ENCODE data around the gene EPG5.

Gene EPG5

DNA sequence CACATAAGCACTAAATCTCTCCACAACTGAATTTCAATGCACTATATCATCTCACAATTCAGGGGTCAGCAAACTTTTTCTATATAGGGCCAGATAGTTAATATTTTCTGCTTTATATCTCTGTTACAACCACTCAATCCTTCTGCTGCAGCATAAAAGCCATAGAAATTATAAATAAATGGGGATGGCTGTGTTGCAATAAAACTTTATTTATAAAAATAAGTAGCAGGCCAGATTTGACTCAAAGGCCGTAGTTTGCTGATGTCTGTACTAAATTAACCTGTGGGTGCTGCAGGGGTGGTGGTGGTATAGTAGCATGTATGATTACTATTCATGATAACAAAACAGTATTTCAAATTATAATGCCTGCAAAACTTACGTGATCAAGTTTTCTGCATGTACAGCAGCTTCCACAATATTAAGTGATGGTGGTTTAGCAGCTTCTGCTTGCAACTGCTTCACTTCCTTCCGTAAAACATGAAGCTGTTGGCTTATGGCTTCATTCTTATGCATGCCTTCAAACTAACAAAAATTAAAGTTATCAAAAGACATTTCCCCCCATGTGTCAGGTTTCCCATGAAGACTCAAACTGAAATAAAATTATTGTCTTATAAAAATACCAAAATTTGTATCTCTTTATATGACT, 77.6 kb downstream of the EPG5 start:
- H3K4me3 ChIP-seq = no peak overlapping the region
- H3K9me3 ChIP-seq = no peaks in the 10 kb centered on the region
- H3K4me1 ChIP-seq = peaks cover 6% of the 10 kb centered on the region
- no peaks in the 10 kb centered on the region for H3K36me3 ChIP-seq (replicated peaks)
- no peaks in the 10 kb centered on the region for H3K27me3 ChIP-seq (ENCODE audit: low read depth)
- no peak for DNase-seq (ENCODE audit: low spot score in 2 of 2)
- in situ Hi-C loops (cut with MboI; ENCODE audit: low sequenced_read_pairs) = no loop called here

DNA sequence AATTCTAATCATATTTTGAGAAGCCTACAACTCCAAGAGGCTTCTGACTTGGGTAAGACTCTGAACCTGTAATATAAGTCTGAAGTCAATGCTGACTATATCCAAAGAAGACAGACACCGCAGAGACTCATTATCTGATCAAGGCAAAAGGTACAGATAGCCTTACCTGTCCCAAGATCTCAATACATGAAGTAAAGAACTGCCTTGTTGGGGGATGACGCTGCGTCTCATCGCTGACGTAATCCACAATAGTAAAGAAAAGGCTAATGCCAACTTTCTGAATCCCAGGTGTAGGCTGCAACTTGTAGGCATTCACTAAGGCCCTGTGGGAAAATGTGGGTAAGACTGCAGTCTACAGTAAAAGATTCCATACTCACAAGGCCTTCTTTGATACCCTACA, 79.5 kb downstream of the EPG5 start:
- no peak for DNase-seq (ENCODE audit: low spot score in 2 of 2)
- in situ Hi-C loops (cut with MboI; ENCODE audit: low sequenced_read_pairs) = no loop called here
- Histone ChIP-seq H3K9me3 (no peaks in the 10 kb centered on the region), H3K36me3 (replicated peaks) (no peaks in the 10 kb centered on the region), H3K27me3 (ENCODE audit: low read depth) (no peaks in the 10 kb centered on the region), H3K4me1 (peaks cover 6% of the 10 kb centered on the region), H3K4me3 (no peak overlapping the region)

DNA sequence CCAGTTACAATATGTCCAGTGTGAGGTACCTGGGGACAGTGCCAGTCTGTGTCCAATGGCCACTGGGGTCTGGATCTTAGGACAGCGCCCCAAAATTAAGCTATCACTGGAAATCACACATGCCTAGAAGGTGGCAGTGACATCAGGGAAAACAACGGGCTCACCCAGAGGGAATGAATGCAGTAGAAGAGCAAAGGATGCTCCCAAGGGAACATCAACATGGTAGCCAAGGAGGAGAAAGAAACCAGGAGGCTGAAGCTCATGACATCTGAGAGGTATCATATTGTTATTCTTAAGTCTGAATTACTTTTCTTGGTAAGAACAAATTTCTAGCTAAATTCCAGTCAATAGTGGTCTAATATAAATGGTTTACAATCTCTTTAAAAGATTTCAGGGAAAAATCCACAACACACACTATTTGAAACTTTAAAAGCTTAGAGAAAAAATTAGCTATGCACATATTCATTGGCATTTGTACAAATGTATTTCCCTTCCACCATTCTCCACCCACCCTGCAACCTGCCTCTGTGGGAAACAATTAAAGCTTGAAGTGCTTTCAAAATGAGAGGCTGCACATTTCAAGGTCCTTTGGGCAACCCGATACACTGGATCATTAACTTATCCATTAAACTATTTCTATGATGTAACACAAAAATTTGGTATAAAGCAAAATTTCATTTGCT, 86.1 kb downstream of the EPG5 start:
- peaks cover 11% of the 10 kb centered on the region for H3K4me1 ChIP-seq
- in situ Hi-C loops (cut with MboI; ENCODE audit: low sequenced_read_pairs) = no loop called here
- no peak for DNase-seq (ENCODE audit: low spot score in 2 of 2)
- no peak overlapping the region for H3K4me3 ChIP-seq
- no peaks in the 10 kb centered on the region; the same call in 1 of the 2 replicates for H3K27me3 ChIP-seq (ENCODE audit: low read depth)
- H3K9me3 ChIP-seq = no peaks in the 10 kb centered on the region
- peaks cover 13% of the 10 kb centered on the region for H3K36me3 ChIP-seq (replicated peaks)

DNA sequence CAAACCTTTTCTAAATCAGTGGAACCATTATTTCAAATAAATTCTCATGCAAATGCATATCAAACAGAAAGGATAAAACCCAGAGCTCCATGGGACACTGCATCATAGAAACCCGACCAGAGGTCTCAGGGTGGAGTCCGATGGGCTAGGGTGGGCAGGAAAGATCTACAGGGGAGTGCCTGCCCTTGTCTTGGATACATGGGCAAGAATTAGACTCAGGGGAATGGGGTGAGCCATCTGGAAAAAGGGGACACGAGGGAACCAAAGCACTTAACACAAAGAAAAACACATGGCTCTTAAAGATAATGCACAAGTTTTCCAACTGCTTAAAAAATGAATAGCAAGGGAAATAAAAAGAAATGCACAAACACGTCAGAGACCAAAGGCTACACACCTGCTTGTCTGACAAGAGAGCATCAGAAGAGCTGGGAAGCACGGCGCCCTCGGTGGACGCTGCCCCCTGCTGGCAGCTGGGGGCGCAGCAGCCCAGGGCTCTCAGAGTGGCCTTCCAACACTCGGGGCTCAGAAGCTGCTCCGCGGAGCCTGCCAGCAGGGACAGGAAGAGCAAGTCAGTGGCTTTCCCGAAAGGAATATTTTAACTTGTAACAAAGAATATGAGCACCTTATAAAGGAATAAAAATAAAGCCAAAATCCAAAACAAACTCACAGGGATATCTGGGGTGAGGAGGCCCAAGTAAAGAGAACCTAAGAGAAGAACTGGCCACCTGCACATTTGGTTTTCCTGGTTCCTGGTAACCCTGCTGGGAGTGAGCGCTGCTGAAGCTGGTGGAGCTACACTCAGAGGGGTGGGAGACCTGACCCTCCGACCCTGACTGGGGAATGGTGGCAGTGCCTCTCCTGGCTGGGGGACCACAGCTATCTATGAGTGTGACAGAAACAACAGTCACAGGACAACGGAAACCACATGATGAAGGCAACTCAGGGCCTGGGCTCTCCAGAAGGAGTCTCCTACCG, 87.2 kb downstream of the EPG5 start:
- Histone ChIP-seq H3K36me3 (replicated peaks) (peaks cover 13% of the 10 kb centered on the region), H3K4me3 (no peak overlapping the region), H3K4me1 (peaks cover 5% of the 10 kb centered on the region; the same call in 1 of the 2 replicates), H3K9me3 (no peaks in the 10 kb centered on the region), H3K27me3 (ENCODE audit: low read depth) (no peaks in the 10 kb centered on the region; the same call in 1 of the 2 replicates)
- in situ Hi-C loops (cut with MboI; ENCODE audit: low sequenced_read_pairs) = no loop called here
- DNase-seq (ENCODE audit: low spot score in 2 of 2) = peak; percentile 60 to 76

DNA sequence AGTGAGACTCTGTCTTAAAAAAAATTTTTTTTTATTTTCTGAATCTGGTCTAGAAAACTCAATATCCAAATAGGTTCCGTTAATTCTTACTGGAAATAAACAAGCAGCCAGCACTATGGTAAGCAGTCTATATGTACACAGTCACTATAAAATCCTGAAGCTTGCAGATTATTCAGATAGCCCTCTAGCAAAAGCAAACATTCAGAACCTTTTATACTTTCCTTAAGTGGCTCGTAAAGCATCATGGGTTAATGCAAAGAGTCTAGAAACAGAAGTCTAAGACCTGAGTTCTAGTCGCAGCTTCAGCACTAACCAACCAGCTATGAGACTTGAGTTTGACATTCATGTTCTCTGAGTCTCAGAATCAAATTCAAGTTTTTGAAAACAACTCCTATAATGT, 89.7 kb downstream of the EPG5 start:
- Histone ChIP-seq H3K4me1 (peaks cover 5% of the 10 kb centered on the region; the same call in 1 of the 2 replicates), H3K27me3 (ENCODE audit: low read depth) (no peaks in the 10 kb centered on the region; the same call in 1 of the 2 replicates), H3K36me3 (replicated peaks) (peaks cover 13% of the 10 kb centered on the region), H3K9me3 (no peaks in the 10 kb centered on the region), H3K4me3 (no peak overlapping the region)
- no peak for DNase-seq (ENCODE audit: low spot score in 2 of 2)
- in situ Hi-C loops (cut with MboI; ENCODE audit: low sequenced_read_pairs) = no loop called here

DNA sequence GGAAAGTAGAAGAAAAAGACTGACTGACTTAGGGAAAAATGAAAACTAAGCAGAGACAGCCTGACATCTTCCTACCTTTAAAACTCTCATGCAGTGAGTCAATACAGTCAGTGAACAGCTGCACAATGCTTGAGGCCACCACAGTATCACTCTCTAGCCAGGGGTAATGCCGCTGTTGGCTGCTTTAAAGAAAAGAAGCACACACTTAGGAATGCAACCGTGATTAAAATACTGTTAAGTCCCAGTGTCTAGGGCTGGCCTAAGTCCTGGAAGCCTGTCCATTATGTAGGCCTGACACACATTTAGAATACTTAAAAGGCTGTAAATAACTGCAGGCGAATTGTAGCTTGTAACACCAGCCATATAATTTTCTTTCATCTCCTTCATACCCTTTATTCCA, 91.0 kb downstream of the EPG5 start:
- DNase-seq (ENCODE audit: low spot score in 2 of 2) = peak in 1 of 2 experiments; percentile 17
- H3K36me3 ChIP-seq (replicated peaks) = peaks cover 13% of the 10 kb centered on the region
- in situ Hi-C loops (cut with MboI; ENCODE audit: low sequenced_read_pairs) = no loop called here
- H3K9me3 ChIP-seq = no peaks in the 10 kb centered on the region
- H3K4me1 ChIP-seq = peaks cover 5% of the 10 kb centered on the region; the same call in 1 of the 2 replicates
- H3K4me3 ChIP-seq = no peak overlapping the region
- no peaks in the 10 kb centered on the region; the same call in 1 of the 2 replicates for H3K27me3 ChIP-seq (ENCODE audit: low read depth)

DNA sequence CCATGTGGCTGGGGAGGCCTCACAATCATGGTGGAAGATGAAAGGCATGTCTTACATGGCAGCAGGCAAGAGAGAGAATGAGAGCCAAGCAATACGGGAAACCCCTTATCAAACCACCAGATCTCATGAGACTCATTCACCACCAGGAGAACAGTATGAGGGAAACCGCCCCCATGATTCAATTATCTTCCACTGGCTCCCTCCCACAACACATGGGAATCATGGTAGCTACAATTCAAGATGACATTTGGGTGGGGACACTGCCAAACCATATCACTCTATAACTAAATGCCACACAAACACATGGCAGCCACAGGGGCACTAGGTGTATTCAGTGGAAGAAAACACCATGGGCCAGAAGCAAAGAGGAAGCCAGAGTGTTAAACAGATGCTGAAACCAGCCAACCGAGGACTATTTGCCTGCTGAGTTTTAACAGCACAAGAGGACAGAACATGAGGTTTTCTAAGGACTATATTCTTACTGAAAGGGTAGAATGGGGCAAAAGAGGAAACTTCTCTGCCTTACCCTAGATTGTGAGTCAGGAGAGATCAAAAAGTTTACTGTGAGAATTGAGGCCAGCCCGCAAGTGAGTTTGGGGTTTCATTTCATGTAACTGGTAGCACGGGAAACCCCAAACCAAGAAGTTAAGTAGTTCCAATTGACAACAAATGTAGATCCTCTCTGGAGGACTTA, 92.5 kb downstream of the EPG5 start:
- no peaks in the 10 kb centered on the region for H3K9me3 ChIP-seq
- no peak for DNase-seq (ENCODE audit: low spot score in 2 of 2)
- peaks cover 5% of the 10 kb centered on the region; the same call in 1 of the 2 replicates for H3K4me1 ChIP-seq
- no peak overlapping the region for H3K4me3 ChIP-seq
- in situ Hi-C loops (cut with MboI; ENCODE audit: low sequenced_read_pairs) = no loop called here
- no peaks in the 10 kb centered on the region; the same call in 1 of the 2 replicates for H3K27me3 ChIP-seq (ENCODE audit: low read depth)
- peaks cover 13% of the 10 kb centered on the region for H3K36me3 ChIP-seq (replicated peaks)

DNA sequence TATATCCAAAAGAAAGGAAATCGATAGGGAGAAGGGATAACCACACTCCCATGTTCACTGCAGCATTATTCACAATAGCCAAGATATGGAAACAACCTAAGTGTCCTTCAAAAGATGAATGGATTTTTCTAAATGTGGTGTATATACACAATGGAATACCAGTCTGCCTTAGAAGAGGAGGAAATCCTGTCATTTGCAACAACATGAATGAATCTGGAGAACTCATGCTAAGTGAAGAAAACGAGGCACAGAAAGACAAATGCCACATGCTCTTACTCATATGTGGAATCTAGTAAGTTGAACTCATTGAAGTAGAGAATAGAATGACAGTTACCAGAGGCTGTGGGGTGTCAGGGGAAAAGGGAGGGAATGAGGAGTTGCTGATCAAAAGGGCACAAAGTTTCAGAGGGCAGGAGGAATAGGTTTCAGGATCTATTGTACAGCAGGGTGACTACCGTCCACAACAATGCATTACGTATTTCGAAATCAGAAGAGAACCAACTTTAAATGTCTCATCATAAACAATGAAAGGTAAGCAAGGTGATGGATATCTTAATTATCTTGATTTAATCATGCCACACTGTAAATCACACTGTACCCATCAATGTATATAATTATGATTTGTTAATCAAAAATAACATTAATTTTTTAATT, 95.6 kb downstream of the EPG5 start:
- no peak for DNase-seq (ENCODE audit: low spot score in 2 of 2)
- Histone ChIP-seq H3K4me3 (no peak overlapping the region), H3K9me3 (no peaks in the 10 kb centered on the region), H3K36me3 (replicated peaks) (peaks cover 2% of the 10 kb centered on the region; the same call in 1 of the 2 replicates), H3K27me3 (ENCODE audit: low read depth) (no peaks in the 10 kb centered on the region), H3K4me1 (no peaks in the 10 kb centered on the region)
- in situ Hi-C loops (cut with MboI; ENCODE audit: low sequenced_read_pairs) = no loop called here

DNA sequence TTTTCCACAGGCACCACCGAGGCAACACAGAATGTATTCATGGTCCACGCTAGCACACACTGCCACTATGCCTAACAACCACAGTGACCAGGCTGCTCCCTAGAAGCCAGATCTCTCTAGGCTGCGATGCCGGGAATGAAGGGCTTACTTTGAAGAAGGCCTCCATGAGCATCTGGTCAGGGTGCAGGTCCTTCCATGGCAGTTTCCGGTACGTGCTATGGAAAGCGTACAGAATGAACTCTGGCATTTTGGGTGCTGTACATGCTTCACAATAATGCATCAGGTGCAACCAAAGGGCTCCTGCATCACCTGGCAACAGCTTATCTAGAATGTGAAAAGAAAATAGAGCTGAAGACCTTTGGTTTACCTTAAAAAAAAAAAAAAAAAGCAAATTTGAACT, 96.7 kb downstream of the EPG5 start:
- Histone ChIP-seq H3K9me3 (no peaks in the 10 kb centered on the region), H3K4me1 (no peaks in the 10 kb centered on the region), H3K4me3 (no peak overlapping the region), H3K27me3 (ENCODE audit: low read depth) (no peaks in the 10 kb centered on the region), H3K36me3 (replicated peaks) (peaks cover 5% of the 10 kb centered on the region; the same call in 1 of the 2 replicates)
- in situ Hi-C loops (cut with MboI; ENCODE audit: low sequenced_read_pairs) = no loop called here
- no peak for DNase-seq (ENCODE audit: low spot score in 2 of 2)

DNA sequence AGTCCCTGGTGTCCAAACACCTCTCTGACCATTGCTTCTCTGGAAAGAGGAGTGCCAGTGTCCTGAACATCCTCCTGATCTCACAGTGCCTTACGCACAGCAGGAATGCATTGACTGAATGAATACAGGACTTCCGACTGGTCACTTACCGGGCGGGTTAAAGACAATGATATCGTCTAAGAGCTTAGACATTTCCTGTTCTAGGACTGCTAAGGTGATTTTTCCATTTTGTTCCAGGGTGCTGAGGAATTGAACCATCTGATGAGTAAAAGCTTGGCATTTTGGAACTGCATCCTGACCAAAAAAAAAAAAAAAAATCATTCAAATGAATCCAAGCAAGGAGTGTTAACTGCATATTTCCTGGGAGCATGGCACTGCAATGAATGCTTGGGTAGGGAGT, 101.7 kb downstream of the EPG5 start:
- Histone ChIP-seq H3K4me1 (no peaks in the 10 kb centered on the region), H3K4me3 (no peak overlapping the region), H3K36me3 (replicated peaks) (peaks cover 13% of the 10 kb centered on the region), H3K9me3 (no peaks in the 10 kb centered on the region), H3K27me3 (ENCODE audit: low read depth) (no peaks in the 10 kb centered on the region)
- no peak for DNase-seq (ENCODE audit: low spot score in 2 of 2)
- in situ Hi-C loops (cut with MboI; ENCODE audit: low sequenced_read_pairs) = no loop called here

DNA sequence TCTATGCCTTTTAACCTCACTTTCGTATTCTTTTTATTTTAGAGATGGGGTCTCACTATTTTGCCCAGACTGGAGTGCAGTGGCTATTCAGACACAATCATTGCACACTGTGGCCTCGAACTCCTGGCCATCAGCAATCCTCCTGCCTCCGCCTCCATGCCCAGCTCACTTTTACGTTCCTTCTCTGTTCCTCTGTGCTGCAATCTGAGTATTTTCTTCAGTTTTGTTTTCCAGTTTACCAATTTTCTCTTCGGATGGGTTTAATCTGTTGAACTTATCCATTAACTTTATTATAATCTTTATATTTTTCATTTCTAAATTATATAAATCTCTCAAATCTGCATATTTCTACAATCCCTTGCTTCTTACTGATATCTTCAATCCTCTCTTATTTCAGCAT, 103.0 kb downstream of the EPG5 start:
- no peaks in the 10 kb centered on the region for H3K27me3 ChIP-seq (ENCODE audit: low read depth)
- H3K4me1 ChIP-seq = no peaks in the 10 kb centered on the region
- H3K9me3 ChIP-seq = no peaks in the 10 kb centered on the region
- H3K4me3 ChIP-seq = no peak overlapping the region
- H3K36me3 ChIP-seq (replicated peaks) = peaks cover 23% of the 10 kb centered on the region
- no peak for DNase-seq (ENCODE audit: low spot score in 2 of 2)
- in situ Hi-C loops (cut with MboI; ENCODE audit: low sequenced_read_pairs) = no loop called here

DNA sequence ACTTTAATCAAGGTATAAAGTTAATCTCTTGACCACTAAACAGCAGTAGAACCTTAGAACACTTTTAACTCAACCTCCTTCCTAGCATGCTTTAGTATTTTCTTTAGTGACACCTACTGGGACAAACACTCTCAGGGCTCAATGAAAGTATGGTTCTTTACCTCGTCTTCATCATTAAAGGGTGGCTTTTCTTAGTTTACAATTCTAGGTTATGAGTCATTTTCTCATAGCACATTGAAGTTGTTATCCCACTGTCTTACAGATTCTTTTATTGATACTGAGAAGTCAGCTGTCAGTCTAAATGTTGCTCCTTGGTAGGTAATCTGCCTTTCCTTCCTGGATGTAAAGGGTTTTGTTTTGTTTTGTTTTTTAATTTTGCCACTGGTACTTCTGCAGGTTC, 103.7 kb downstream of the EPG5 start:
- H3K36me3 ChIP-seq (replicated peaks) = peaks cover 23% of the 10 kb centered on the region
- no peak overlapping the region for H3K4me3 ChIP-seq
- no peaks in the 10 kb centered on the region for H3K27me3 ChIP-seq (ENCODE audit: low read depth)
- in situ Hi-C loops (cut with MboI; ENCODE audit: low sequenced_read_pairs) = no loop called here
- H3K9me3 ChIP-seq = no peaks in the 10 kb centered on the region
- DNase-seq (ENCODE audit: low spot score in 2 of 2) = no peak
- no peaks in the 10 kb centered on the region for H3K4me1 ChIP-seq

DNA sequence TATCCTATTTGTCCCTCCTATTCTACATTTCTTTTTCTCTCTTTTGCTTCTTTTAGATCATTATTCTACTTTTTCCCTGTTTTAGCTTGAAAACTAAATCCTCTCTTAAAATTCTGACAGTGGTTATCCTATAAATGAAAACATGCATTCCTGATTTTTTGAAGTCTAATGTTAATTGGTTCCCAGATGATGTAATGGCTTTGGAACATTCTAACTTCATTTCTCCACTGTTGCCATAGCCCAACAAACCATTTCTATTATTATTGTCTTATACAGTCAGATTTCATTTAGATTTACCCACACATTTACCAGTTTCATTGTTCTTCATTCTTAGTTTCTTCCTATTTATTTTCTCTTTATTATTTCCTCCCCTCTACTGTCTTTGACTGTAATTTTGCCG, 105.2 kb downstream of the EPG5 start:
- H3K36me3 ChIP-seq (replicated peaks) = peaks cover 23% of the 10 kb centered on the region
- H3K27me3 ChIP-seq (ENCODE audit: low read depth) = no peaks in the 10 kb centered on the region
- in situ Hi-C loops (cut with MboI; ENCODE audit: low sequenced_read_pairs) = no loop called here
- no peaks in the 10 kb centered on the region for H3K4me1 ChIP-seq
- H3K4me3 ChIP-seq = no peak overlapping the region
- no peak for DNase-seq (ENCODE audit: low spot score in 2 of 2)
- no peaks in the 10 kb centered on the region for H3K9me3 ChIP-seq

Data from HAP-1 (cell line).